NCI-H187 treated with DMSO at 0.1 percent for 48 hours (cell line): ENCODE results near the gene PSMB7.

Experiments used
- DNase-seq: peaks from one replicate; lab custom pipeline; 2025; lab: John Stamatoyannopoulos, UW

The PSMB7 gene

DNA sequence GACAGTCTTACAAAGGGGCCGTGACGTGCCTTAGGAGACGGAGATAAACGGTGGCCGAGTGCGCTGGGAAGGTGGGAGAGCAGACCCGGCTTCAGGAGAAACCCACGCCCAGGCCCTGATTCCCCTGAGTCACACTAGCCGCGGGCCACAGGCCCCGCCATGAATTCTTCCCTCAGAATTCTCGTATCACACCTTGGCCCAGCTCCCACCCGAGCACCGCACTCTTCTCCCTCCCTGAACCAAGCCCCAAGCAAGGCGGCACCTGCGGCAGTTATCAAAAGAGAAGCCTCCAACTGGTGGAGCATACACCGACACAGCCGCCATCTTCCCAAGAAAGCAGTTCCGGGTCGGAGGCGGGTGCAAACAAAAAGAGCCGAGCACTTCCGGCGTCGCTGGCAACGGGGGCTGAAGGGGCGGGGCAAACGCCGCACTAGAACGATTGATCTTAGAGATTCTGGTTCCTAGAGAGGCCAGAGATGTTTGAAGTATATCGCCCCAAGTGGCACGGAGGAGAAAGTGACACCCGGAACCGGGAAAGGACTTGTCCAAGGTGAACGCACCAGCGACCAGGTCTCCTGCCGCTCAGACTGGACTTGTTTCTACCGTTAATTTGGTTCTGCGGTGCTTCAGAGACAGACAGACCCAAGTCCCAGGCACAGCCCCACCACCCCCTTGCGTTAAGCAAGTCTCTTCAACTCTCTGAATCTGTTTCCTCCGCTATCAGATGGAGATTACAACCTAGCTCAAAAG, at the start of gene PSMB7:
Gene PSMB7 (minus strand): TSS at position 341 of the 750 bp plus-strand sequence. CDS start 17 bp downstream, at position 324.
- DNase-seq: peak; percentile 78

DNA sequence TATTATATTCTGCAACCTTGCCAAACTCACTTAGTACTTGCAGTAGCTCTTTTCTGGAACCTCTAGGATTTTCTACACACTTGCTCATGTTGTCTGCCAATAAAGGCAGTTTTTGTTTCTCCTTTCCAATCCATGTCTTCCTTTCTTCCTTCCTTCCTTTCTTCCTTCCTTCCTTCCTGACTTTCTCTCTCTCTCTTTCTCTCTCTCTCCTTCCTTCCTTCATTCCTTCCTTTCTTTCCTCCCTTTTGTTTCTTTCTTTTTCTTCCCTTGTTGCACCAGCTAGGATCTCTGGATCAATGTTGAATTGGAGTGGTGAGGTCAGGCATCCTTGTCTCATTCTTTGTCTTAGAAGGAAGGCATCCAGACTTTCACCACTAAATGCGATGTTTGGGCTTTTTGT, 47.5 kb upstream of the PSMB7 start:
- no peak for DNase-seq

DNA sequence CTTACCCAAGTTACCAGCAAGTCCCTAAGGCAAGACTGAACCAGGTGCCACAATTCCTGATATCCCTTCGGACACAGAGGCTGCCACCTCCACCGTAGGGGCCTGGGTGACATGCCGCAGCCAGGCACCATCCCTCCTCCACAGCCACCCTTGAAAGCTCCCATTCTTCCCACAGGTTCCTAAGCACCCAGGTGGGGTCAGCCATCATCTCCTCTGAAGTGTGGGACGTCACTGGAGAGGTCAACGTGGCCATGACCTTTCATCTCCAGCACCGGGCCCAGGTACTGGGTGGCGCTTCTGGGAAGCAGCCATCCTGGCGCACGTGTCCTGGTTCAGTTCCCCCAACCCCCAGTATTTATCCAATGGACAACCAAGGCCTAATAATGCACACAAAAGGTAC, 43.2 kb upstream of the PSMB7 start:
- no peak for DNase-seq

DNA sequence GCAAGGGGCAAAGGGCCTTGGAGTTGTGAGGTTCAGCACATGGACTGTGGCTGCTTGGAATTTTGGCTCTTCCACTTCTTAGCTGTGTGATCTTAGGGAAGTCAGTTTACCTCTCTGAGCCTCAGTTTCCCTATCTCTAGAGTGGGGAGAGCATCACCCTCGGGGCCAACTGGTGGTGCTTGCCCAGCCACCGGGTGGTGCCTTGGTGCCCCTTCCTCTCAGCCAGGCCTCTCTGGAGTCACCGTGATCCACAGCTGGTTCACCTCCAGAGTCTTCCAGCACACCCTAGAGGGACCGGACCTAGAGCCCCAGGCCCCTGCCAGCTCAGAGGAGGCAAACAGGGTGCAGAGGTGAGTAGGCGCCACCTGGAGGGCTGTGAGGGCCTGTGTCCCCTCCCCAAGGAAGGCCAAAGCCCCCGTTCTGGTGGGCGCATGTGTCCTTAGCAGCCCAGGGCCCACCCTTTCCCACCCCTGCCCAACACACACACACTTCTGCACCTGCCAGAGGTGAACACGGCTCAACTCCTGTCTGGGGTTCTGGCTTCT, 42.7 kb upstream of the PSMB7 start:
- DNase-seq: no peak

DNA sequence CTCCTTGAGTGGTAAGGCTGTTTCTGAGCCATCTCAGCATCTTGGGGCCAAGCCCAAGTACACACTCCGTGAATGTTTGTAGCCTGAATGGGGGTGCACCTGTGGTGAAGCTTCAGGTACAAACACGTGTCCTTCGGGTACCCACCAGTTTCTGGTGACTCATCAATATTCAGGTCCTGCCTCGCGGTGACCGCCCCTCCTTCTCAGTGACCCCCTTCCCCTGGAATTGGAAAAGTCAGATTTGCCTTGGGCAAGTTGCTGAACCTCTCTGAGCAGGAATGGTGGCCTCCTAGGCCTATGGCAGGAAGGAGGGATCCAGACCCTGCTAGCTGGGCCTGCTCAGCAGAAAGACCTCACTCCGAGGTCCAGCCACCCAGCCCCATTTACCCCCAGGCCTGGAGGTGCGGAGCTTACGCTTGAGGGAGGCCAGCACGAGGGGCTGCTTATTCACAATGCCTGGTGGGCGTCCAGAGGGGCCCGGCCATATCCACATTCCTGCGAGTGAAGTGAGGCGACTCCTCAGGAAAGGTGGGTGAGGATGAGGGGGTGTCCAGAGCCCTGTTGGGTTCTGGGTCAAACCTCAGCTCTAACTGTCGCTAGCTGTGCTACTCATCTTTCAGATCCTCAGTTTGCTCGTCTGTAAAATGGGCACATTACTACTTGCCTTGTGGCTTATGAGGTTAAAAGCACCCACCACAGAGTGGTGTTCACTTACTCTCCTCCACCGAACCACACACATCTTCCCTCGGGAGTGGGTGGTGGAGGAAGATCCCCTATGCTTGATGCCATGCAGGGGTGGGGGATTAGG, 42.0 kb upstream of the PSMB7 start:
- DNase-seq: no peak

DNA sequence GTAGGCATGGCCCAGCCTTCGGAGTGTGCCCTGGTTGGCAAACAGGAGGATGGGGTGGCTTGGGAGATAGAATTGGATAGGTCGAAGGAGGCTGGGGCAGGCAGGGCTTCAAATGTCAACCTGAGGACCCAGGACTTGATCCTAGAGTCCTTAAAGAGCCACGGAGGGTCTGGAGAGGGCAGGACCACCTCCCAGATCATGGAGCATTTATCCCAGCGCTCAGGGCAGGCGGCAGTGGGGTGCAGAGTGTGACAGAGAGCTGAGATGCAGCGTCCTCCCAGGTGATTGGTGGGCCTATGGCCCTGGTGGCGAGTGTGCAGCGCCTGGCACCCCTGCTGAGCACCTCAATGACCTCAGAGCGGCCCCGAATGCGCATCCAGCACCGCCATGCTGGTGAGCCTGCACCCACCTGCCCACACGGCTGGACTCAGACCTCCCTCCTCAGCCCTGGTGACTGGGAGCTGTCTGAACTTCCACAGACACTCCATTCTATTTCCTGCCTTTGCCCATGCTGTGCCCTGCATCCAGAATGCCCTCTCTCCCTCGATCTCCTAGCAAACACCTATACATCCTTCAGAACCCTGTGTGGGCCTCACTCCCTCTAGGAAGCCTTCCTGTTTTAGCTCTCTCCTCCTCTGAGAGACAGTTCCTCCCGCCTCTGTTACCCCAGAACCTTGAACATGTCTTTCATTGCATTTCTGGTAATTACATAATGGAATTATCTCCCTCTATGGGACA, 41.3 kb upstream of the PSMB7 start:
- DNase-seq: no peak

DNA sequence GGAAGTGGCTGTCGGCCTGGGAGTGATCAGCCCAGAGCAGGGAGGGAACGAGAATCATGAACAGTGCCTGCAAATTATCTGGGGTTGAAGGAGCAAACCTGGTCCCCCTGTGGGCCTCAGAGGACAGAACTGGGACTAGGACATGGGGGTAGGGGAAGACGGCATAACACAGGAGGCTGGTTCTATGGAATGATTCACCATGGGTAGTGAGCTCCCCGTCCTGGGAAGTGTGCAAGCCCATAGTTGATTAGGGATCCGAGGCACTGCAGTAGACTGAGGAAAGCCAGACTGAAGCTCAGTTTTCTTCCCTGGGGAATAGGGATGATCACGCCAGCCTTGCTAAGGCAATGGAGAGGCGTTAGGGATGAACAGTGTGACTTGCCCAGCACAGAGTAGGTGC, 40.6 kb upstream of the PSMB7 start:
- no peak for DNase-seq

DNA sequence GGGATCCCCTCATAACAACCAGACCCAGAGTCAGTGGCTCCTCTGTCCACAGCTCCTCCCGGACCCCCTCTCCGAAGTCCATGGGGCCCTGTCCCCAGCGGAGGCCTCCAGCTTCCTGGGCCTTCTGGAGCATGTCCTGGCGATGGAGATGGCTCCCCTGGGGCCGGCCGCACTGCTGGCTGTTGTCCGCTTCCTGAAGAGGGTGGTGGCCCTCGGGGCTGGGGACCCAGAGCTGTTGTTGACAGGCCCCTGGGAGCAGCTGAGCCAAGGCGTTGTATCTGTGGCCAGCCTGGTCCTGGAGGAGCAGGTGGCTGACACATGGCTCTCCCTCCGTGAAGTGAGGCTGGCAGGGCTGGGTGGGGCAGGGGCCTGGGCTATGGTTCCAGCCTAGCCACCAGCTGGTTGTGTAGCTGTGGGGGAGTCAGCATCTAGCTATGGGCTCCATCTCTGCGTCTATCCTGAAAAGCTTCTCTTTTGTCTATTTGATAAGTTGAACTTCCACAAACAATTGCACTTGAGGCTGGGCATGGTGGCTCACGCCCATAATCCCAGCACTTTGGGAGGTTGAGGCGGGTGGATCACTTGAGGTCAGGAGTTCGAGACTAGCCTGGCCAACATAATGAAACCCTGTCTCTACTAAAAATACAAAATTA, 39.7 kb upstream of the PSMB7 start:
- DNase-seq: no peak

DNA sequence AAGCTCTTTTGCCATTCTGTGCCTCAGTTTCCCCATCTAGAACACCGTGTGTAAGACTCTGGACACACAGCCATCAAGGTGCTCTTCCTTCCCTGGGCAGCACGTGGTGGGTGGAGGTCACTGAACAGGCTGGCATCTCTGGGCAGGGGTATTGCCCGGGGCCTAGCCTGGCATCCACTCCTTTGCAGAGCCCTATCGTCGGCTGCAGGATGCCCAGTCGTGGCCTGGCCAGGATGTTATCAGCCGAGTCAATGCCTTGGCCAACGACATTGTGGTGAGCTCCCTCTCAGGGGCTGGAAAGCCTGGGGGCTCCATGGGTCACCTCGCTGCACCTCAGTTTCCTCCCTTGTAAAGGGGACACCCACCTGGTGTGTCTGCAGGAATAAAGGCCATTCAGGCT, 39.1 kb upstream of the PSMB7 start:
- no peak for DNase-seq

DNA sequence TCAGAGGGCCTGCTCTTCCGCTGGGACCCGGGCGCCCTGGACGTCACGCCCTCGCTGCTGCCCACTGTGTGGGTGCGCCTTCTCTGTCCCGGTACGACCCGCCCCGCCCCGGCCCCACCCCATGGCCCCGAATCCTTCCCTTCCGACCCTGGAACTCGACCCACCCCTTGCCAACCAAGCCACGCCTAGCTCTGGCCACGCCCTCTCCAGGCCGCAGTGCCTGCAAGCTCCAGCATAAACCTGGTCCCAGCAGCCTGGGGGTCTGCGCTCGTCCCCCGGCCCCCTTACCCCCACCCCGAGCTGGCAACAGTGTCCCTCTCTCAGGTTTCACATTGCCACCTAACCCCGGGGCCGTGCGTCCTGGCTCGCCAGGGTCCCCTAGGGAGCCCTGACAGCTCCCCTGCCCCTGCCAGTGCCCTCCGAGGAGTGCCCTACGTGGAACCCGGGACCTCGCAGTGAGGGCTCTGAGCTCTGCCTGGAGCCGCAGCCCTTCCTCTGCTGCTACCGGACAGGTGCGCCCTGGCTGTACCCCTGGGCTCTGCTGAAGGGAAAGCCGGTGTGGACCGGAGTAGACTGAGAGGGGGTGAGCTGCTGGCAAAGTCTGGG, 38.4 kb upstream of the PSMB7 start:
- no peak for DNase-seq

DNA sequence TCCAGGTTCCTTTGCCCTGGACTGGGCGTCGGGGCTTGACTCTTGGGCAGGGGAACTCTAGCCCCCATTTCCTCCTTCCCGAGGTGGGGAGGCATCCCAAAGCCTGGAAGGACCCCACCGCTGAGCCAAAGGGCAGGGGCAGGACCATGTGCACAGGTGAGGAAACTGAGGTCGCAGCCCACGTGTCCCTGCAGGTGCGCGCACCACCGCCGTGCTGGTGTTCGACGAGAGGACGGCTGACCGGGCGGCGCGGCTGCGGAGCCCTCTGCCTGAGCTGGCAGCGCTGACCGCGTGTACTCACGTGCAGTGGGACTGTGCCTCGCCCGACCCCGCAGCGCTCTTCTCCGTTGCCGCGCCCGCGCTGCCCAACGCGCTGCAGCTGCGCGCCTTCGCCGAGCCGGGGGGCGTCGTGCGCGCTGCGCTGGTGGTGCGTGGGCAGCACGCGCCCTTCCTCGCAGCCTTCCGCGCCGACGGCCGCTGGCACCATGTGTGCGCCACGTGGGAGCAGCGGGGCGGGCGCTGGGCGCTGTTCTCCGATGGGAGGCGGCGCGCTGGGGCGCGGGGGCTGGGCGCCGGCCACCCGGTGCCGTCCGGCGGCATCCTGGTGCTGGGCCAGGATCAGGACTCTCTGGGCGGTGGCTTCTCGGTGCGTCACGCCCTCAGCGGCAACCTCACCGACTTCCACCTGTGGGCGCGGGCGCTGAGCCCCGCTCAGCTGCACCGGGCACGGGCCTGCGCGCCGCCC, 37.8 kb upstream of the PSMB7 start:
- no peak for DNase-seq

DNA sequence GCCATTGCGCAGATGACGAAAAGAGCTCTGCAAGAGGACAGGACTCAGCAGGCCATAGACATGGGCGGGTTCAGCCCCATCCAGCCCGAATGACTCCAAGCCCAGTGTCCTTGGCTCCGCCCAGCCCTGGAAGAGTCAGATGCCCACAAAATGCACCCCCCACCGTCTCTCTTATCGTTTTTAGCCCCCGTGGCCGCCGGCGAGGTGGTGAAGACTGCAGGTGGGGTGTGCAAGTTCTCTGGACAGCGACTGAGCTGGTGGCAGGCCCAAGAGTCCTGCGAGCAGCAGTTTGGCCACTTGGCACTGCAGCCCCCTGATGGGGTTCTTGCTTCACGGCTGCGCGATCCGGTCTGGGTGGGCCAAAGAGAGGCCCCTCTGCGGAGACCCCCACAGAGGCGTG, 37.1 kb upstream of the PSMB7 start:
- no peak for DNase-seq

DNA sequence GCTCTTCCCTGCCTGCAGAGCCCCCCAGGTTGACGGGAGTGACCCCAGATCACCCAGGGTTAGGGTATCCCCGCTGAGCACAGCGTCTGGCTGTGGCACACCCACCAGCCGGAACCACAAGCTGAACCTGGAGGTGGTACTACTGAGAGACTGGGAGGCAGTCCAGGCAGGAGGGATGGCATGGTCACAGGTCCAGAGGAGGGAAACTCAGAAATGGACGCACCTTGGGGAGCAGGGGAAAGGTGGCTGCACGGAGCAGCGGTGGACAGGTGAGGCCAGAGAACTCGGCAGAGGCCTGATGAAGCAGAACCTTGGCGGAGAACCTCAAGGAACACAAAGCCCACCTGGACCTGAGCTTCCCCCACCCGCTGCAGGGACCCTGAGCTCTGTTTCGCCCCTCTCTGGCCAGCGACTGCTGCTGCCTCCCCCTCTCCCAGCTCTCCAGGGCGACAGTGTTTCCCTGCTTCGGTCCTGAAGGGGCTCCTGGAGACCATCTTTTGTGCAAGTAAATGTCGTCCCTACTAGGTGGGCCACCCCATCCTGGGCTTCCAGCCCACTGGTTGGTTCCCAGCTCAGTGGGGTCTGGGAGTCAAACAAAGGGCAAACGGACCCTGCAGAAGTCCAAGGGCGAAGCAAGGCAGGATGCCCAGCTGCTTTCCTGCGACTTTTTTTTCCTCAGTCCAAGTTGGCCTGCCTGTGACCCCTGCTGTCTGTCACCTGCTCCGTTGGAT, 35.9 kb upstream of the PSMB7 start:
- DNase-seq: no peak

DNA sequence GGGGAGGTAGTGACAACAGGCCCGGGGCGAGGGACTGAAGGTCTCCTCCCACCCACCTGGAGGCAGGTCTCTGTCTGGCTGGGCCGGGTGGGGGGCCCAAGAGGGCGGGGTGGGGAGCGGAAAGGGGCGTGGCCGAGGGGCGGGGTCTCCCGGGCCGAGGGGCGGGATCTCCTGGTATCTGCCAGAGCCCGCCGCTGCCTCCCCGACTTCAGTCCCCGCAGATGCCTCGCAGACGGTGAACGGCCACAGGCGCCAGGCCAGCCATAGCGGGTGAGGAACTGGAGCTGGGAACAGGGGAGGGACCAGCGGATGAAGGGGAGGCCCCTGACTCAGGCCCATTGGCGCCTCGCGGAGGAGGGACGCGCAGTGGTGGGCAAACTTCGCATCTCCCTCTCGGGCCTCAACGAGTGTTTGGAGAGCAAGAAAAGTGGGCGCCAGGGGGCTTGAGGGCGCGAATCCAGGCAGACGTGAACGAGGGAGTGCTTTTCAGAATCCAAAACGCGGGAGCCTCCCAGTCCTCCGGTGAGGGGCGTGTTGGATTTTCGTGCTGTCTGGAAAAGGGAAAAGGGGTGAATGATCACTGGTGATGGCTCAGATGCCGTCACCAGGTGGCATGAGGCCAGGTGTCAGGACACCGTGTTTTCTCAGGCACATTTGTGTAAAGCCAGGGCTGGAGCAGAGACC, 35.1 kb upstream of the PSMB7 start, which contains the start of gene ADGRD2:
Gene ADGRD2 (plus strand): TSS at position 211 of the 684 bp plus-strand sequence. CDS start 1,216 bp downstream, outside the sequence.
- DNase-seq: no peak

DNA sequence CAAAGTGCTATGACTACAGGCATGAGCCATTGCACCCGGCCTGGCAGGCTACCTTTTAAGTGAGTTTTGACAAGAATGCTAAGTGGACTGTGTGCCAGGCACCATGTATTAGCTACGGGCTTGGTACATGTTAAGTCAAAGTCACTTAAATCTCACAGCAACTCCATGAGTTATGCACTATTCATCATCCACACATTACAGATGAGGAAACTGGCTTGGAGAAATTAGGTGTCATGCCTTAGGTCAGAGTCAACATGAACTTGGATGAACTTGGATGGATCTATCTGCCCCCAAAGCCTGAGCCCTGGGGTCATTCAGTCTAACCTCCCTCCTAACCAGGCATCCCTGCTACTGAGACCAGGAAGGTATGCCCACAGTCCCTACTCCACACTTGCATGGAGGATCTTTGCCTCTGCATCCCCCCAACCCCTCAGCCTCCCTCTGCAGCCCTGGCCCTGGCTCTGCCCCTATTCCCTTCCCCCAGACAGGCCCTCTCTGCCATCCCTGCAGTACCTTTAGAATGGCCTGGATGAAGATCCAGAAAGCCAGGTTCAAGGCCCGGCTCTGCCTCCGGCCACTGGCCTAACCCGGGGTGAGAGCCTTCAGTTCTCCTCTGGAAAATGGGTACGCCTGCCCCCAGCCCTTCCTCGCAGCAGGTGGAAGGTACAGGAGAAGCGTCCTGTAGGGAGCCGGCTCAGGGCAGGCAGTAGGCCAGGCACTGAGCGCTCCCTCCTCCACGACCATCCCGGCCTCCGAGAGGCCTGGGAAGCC, 34.3 kb upstream of the PSMB7 start:
- no peak for DNase-seq

DNA sequence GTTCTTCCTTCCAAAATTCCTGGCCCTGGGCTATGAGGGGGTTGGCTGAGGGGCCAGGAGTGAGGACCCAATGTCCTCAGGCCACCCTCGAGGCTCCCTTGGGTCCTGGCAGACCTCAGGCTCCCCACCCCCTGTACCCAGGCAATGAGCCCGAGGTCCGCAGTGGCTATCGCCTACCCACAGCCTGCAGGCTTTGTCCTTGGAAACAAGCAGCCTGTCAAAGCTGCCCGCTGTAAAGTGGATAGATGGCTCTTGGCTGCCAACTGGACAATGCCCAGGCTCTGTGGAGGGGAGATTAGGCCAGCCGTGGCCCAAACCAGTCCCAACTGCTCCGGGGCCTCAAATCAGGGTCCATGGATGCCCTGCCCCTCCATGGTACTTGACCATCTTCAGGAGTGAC, 32.8 kb upstream of the PSMB7 start:
- DNase-seq: no peak

DNA sequence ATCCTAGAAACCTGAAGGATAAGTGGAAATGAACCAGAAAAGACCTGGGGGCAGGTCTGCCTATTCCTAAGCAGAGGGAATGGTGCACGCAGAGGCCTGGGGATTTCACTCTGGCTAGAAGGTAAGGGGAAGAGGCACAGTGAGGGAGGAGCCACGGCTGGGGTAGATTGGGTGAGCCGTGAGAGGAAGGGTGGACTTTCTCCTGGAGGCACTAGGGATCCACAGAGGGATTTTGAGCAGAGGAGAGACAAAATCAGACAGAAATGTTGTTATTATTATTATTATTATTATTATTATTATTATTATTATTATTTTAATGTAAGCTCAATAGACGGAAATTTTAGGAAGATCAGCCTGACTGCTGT, 32.0 kb upstream of the PSMB7 start:
- no peak for DNase-seq

DNA sequence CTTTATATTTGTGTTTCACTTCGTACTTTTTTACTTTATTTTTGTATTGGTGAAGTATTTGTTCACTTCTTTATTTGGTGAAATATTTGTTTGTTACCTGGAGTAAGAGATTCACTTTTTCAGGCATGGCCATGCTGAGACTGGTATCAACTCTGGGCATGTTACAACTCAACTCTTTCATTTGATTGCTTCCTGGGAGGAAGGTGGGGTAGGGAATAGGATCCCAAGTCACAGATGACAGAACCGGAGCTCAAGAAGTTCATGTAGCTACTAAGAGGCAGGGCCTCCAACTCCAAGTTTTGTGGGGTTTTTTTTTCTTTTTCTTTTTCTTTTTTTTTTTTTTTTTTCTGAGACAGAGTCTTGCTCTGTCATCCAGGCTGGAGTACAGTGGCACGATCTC, 28.9 kb upstream of the PSMB7 start:
- DNase-seq: no peak

DNA sequence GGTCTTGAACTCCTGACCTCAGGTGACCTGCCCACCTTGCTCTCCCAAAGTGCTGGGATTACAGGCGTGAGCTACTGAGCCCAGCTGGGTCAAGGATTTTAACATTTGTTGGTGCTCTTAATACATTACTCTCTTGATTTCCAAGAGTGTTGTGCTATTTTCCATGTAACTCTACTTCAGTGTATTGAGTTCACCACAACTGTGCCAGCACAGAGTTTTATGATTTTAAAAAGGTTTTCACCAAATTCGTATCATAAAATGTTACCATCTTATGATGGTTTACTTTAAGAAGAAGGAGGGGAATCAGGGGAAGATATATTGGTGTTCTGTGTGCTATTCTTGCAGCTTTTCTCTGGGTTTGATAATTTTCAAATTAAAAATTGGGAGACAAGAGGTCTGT, 28.4 kb upstream of the PSMB7 start:
- no peak for DNase-seq
